ENCODE data around the gene ROCK2. TPM values are rescaled to one million over a fixed set of nuclear protein-coding genes. Genes with fewer than 3 reads are reported as not detected.

ROCK2 gene
- total RNA-seq, 1 experiment from 2014 or later: 38.0 TPM

GRCh38 chr2:11352781-11353537, 8.5 kb upstream of the ROCK2 start:
- Histone ChIP-seq H3F3A (ENCODE audit: insufficient read depth, low read depth) (no peaks in the 10 kb centered on the region), H3K4me2 (no peak overlapping the region), H3K27ac (no peak overlapping the region), H3K27me3 (ENCODE audit: insufficient read depth, low read depth) (no peaks in the 10 kb centered on the region), H2AFZ (no peak overlapping the region), H4K20me1 (ENCODE audit: insufficient read depth) (no peaks in the 10 kb centered on the region), H3K9me3 (ENCODE audit: insufficient read depth, low read depth) (no peaks in the 10 kb centered on the region), H3K36me3 (ENCODE audit: low read depth) (no peaks in the 10 kb centered on the region), H3K9me2 (ENCODE audit: insufficient read depth) (0 out of 2 replicates have a peak, but pooled peaks cover 3% of the 10 kb centered on the region), H3K4me1 (replicated peaks; ENCODE audit: insufficient read depth) (no peaks in the 10 kb centered on the region; the same call in 1 of the 2 replicates), H3K4me3 (no peak overlapping the region), H3K79me2 (ENCODE audit: low read depth) (no peaks in the 10 kb centered on the region)
- intact Hi-C loops (cut with micrococcal nuclease; ENCODE audit: unreplicated experiment): no loop called here
- no peak for TF ChIP-seq CTCF (conservative IDR thresholded peaks at IDR 0.05)
- TF ChIP-seq EZH2 (IDR thresholded peaks at IDR 0.05; ENCODE audit: low read depth): no peak
- DNase-seq: no peak
- BruUV-seq (replicated peaks): no TSS peak
- CTCF ChIA-PET: no interaction called here
- POLR2A ChIA-PET (ENCODE audit: unreplicated experiment): no interaction called here

GRCh38 chr2:11348209-11348749, 3.8 kb upstream of the ROCK2 start:
- ChIA-PET POLR2A (ENCODE audit: unreplicated experiment) (interaction anchor here (0.8 kb wide), 1 partner anchor 157 kb away, joined by 4 read pairs; no protein-coding TSS in a partner anchor), CTCF (no interaction called here)
- Histone ChIP-seq H3K79me2 (ENCODE audit: low read depth) (peaks cover 8% of the 10 kb centered on the region), H3K9me2 (ENCODE audit: insufficient read depth) (0 out of 2 replicates have a peak, but pooled peaks cover 3% of the 10 kb centered on the region), H3K4me1 (replicated peaks; ENCODE audit: insufficient read depth) (peaks cover 19% of the 10 kb centered on the region), H4K20me1 (ENCODE audit: insufficient read depth) (no peaks in the 10 kb centered on the region), H3K4me2 (no peak overlapping the region), H3K27ac (no peak overlapping the region), H3K4me3 (no peak overlapping the region), H3F3A (ENCODE audit: insufficient read depth, low read depth) (peaks cover 21% of the 10 kb centered on the region), H3K27me3 (ENCODE audit: insufficient read depth, low read depth) (no peaks in the 10 kb centered on the region), H3K36me3 (ENCODE audit: low read depth) (no peaks in the 10 kb centered on the region), H2AFZ (no peak overlapping the region), H3K9me3 (ENCODE audit: insufficient read depth, low read depth) (no peaks in the 10 kb centered on the region)
- TF ChIP-seq EZH2 (IDR thresholded peaks at IDR 0.05; ENCODE audit: low read depth) (no peak), CTCF (conservative IDR thresholded peaks at IDR 0.05) (no peak)
- intact Hi-C loops (cut with micrococcal nuclease; ENCODE audit: unreplicated experiment): no loop called here
- DNase-seq: no peak
- BruUV-seq (replicated peaks): no TSS peak

GRCh38 chr2:11347403-11347959, 3.0 kb upstream of the ROCK2 start:
- Histone ChIP-seq H3K9me3 (ENCODE audit: insufficient read depth, low read depth) (no peaks in the 10 kb centered on the region), H3K27me3 (ENCODE audit: insufficient read depth, low read depth) (no peaks in the 10 kb centered on the region), H3K27ac (no peak overlapping the region), H3K4me2 (no peak overlapping the region), H3K9me2 (ENCODE audit: insufficient read depth) (0 out of 2 replicates have a peak, but pooled peaks cover 3% of the 10 kb centered on the region), H3K36me3 (ENCODE audit: low read depth) (no peaks in the 10 kb centered on the region), H3K4me3 (no peak overlapping the region), H2AFZ (no peak overlapping the region), H3K79me2 (ENCODE audit: low read depth) (peaks cover 16% of the 10 kb centered on the region), H3K4me1 (replicated peaks; ENCODE audit: insufficient read depth) (peaks cover 20% of the 10 kb centered on the region), H4K20me1 (ENCODE audit: insufficient read depth) (peaks cover 7% of the 10 kb centered on the region), H3F3A (ENCODE audit: insufficient read depth, low read depth) (peaks cover 29% of the 10 kb centered on the region)
- TF ChIP-seq CTCF (conservative IDR thresholded peaks at IDR 0.05) (no peak), EZH2 (IDR thresholded peaks at IDR 0.05; ENCODE audit: low read depth) (no peak)
- POLR2A ChIA-PET (ENCODE audit: unreplicated experiment): no interaction called here
- CTCF ChIA-PET: no interaction called here
- intact Hi-C loops (cut with micrococcal nuclease; ENCODE audit: unreplicated experiment): no loop called here
- no TSS peak for BruUV-seq (replicated peaks)
- no peak for DNase-seq

Measured in PC-9 (cell line).